PC-9 (cell line): ENCODE results near the gene DHX36. TPM values are rescaled to one million over a fixed set of nuclear protein-coding genes. Genes with fewer than 3 reads are reported as not detected.
A peak's percentile ranks its signal among the peaks of the same experiment; 100 is the strongest.

ENCODE experiments used
- BruUV-seq: library from RNA; stranded (reverse); fragments of 400-500 nt; replicated peaks from 2 replicates; lab custom pipeline; 2021; lab: Mats Ljungman, UMichigan
- CTCF ChIA-PET: fragments of 300-600 bp; sonication (Branson Sonifier 250); formaldehyde crosslinking; loops from one replicate; lab custom pipeline; 2022; ENCODE audit warnings: antibody characterized with exemption; lab: Charles Lee
- POLR2A ChIA-PET: fragments of 300-600 bp; sonication (Branson Sonifier 250); formaldehyde crosslinking; loops from one replicate; lab custom pipeline; 2022; ENCODE audit warnings: antibody characterized with exemption; ENCODE audit not compliant: unreplicated experiment; lab: Charles Lee
- DNase-seq, 2 experiments: peaks; one replicate each; pipeline versions ENCODE4 v3.0.0 to v3.0.0-alpha.2; 2015 to 2022; ENCODE audit warnings: mixed read lengths in 1 of 2
- H2AFZ ChIP-seq: fragments of 200-600 bp; sonication (generic); 2 replicates; pipeline ENCODE4 v1.8.1; 2017; ENCODE audit warnings: antibody characterized with exemption
- H3F3A ChIP-seq: fragments of 200-600 bp; sonication (generic); 2 replicates; pipeline ENCODE4 v1.8.1; 2017; ENCODE audit warnings: antibody characterized with exemption, mild to moderate bottlenecking, low read depth; ENCODE audit not compliant: insufficient read depth
- H3K27ac ChIP-seq: fragments of 200-600 bp; sonication (generic); 2 replicates; pipeline ENCODE4 v1.6.1; 2016; ENCODE audit warnings: mixed run types
- H3K27me3 ChIP-seq: fragments of 200-600 bp; sonication (generic); 2 replicates; pipeline ENCODE4 v1.6.1; 2016; ENCODE audit warnings: low read depth, mixed run types; ENCODE audit not compliant: insufficient read depth
- H3K36me3 ChIP-seq: fragments of 200-600 bp; sonication (generic); 2 replicates; pipeline ENCODE4 v1.6.1; 2016; ENCODE audit warnings: low read depth, mixed run types
- H3K4me1 ChIP-seq: fragments of 200-600 bp; sonication (generic); replicated peaks from 2 replicates; pipeline ENCODE4 v1.6.1; 2016; ENCODE audit warnings: mixed run types; ENCODE audit not compliant: insufficient read depth
- H3K4me2 ChIP-seq: fragments of 200-600 bp; sonication (generic); 2 replicates; pipeline ENCODE4 v1.6.1; 2017; ENCODE audit warnings: mixed run types
- H3K4me3 ChIP-seq: fragments of 200-600 bp; sonication (generic); 2 replicates; pipeline ENCODE4 v1.6.1; 2016; ENCODE audit warnings: mixed run types
- H3K79me2 ChIP-seq: fragments of 200-600 bp; sonication (generic); 2 replicates; pipeline ENCODE4 v1.6.1; 2017; ENCODE audit warnings: low read depth, mixed run types
- H3K9me2 ChIP-seq: fragments of 200-600 bp; sonication (generic); 2 replicates; pipeline ENCODE4 v1.8.1; 2017; ENCODE audit warnings: mild to moderate bottlenecking; ENCODE audit not compliant: insufficient read depth
- H3K9me3 ChIP-seq: fragments of 200-600 bp; sonication (generic); 2 replicates; pipeline ENCODE4 v1.8.1; 2016; ENCODE audit warnings: low read depth; ENCODE audit not compliant: insufficient read depth
- H4K20me1 ChIP-seq: fragments of 200-600 bp; sonication (generic); 2 replicates; pipeline ENCODE4 v1.8.1; 2017; ENCODE audit not compliant: insufficient read depth
- CTCF ChIP-seq: fragments of 200-600 bp; sonication (generic); conservative IDR thresholded peaks from 2 replicates; pipeline ENCODE4 v1.6.1; 2017; ENCODE audit warnings: mixed run types, antibody characterized with exemption, mild to moderate bottlenecking, moderate library complexity
- EZH2 ChIP-seq: fragments of 200-600 bp; sonication (generic); IDR thresholded peaks from 2 replicates; pipeline ENCODE4 v1.8.0; 2017; ENCODE audit warnings: antibody characterized with exemption, low read depth
- intact Hi-C: fragments of 100-400 bp; cut with micrococcal nuclease; formaldehyde crosslinking; loops from one replicate; pipeline ENCODE4 v1.10.0; 2022; ENCODE audit not compliant: unreplicated experiment
- total RNA-seq: library from RNA; stranded (reverse); gene quantifications from 2 replicates; pipeline ENCODE4 v1.2.3, GENCODE V29; 2021

Gene DHX36
- total RNA-seq, 1 experiment from 2014 or later = 64.2 TPM

- no peak for DNase-seq
- Histone ChIP-seq H4K20me1 (no peaks in the 10 kb centered on the region), H3K79me2 (no peaks in the 10 kb centered on the region), H3K27me3 (no peaks in the 10 kb centered on the region), H3K4me3 (no peak overlapping the region), H3K4me2 (no peak overlapping the region), H3K9me3 (no peaks in the 10 kb centered on the region), H2AFZ (no peak overlapping the region), H3K27ac (no peak overlapping the region), H3K36me3 (no peaks in the 10 kb centered on the region), H3F3A (no peaks in the 10 kb centered on the region), H3K4me1 (no peaks in the 10 kb centered on the region), H3K9me2 (no peaks in the 10 kb centered on the region)
- POLR2A ChIA-PET = no interaction called here
- TF ChIP-seq CTCF (no peak), EZH2 (no peak)
- CTCF ChIA-PET = no interaction called here
- no TSS peak for BruUV-seq
- intact Hi-C loops = no loop called here
These were observed 89.0 kb downstream of the DHX36 start for GRCh38 chr3:154235330-154235729.

- no TSS peak for BruUV-seq
- peak in 1 of 2 experiments; percentile 50 for DNase-seq
- no peaks in the 10 kb centered on the region for H3K79me2 ChIP-seq
- H3K36me3 ChIP-seq = no peaks in the 10 kb centered on the region
- CTCF ChIA-PET = no interaction called here
- no peak overlapping the region for H3K27ac ChIP-seq
- H3K4me3 ChIP-seq = no peak overlapping the region
- H3K4me1 ChIP-seq = 0 out of 2 replicates have a peak, but pooled peaks cover 3% of the 10 kb centered on the region
- no peaks in the 10 kb centered on the region for H3K27me3 ChIP-seq
- POLR2A ChIA-PET = no interaction called here
- no peaks in the 10 kb centered on the region for H3K9me3 ChIP-seq
- intact Hi-C loops = no loop called here
- TF ChIP-seq EZH2 (no peak), CTCF (no peak)
- no peak overlapping the region for H3K4me2 ChIP-seq
- H3K9me2 ChIP-seq = no peaks in the 10 kb centered on the region
- H3F3A ChIP-seq = no peaks in the 10 kb centered on the region
- H4K20me1 ChIP-seq = no peaks in the 10 kb centered on the region
- H2AFZ ChIP-seq = no peak overlapping the region
These were observed 95.1 kb downstream of the DHX36 start for GRCh38 chr3:154229217-154229590.

- ChIA-PET CTCF (no interaction called here), POLR2A (no interaction called here)
- intact Hi-C loops = no loop called here
These were observed 95.6 kb downstream of the DHX36 start for GRCh38 chr3:154228561-154229216.

More at GRCh38 chr3:154228561-154229216, 95.6 kb downstream of the DHX36 start:
- TF ChIP-seq EZH2 = no peak
- TF ChIP-seq CTCF = no peak
- no peak overlapping the region for H3K4me3 ChIP-seq
- BruUV-seq = no TSS peak
- no peak overlapping the region for H3K4me2 ChIP-seq
- no peaks in the 10 kb centered on the region for H4K20me1 ChIP-seq
- H3K27ac ChIP-seq = no peak overlapping the region
- no peaks in the 10 kb centered on the region for H3K9me3 ChIP-seq
- H3K36me3 ChIP-seq = no peaks in the 10 kb centered on the region
- no peaks in the 10 kb centered on the region for H3K9me2 ChIP-seq
- 0 out of 2 replicates have a peak, but pooled peaks cover 5% of the 10 kb centered on the region for H3K4me1 ChIP-seq
- H2AFZ ChIP-seq = no peak overlapping the region
- H3K27me3 ChIP-seq = no peaks in the 10 kb centered on the region
- no peaks in the 10 kb centered on the region for H3F3A ChIP-seq
- no peak for DNase-seq
- no peaks in the 10 kb centered on the region for H3K79me2 ChIP-seq
